ELR (cell line): ENCODE data around the gene CDC40.
"Not testable (repeated sequence)": the region's sequence is repeated elsewhere in the genome, so short reads cannot be mapped to it uniquely, and the experiment has no call there.

Experiments
- DNase-seq: peaks from one replicate; pipeline ENCODE4 v3.0.0-alpha.2; 2015; ENCODE audit warnings: low read depth

Gene CDC40

DNA sequence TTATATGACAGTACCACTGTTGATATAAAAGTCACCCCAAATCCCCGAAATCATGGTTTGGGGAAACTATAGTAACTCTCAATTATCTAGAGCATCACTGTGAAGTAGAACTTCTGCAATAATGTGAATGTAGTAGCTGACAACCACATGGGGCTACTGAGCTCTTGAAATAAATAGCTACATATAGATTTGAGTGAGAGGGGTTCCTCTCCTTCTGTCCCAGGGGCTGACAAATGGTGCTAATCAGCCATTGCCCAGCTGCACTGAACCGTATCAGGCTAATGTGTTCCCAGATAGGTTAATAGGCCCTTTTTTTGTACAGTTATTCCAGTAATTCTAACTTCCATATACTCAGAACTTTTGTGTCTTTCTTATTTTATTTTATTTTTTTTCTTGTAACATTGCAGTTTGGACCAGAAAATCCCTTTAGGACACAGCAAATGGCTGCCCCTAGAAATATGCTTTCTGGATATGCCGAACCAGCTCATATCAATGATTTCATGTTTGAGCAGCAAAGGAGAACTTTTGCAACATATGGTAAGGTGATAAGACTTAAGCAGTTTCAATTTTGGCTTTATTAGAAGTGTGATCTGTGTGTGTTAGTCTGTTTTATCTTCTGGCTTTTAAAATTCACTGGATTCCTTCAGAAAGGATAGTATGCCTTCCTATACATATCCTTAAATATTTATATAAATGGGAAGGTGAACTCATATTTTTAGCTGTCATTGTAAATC, 21.1 kb downstream of the CDC40 start:
- DNase-seq = no peak

DNA sequence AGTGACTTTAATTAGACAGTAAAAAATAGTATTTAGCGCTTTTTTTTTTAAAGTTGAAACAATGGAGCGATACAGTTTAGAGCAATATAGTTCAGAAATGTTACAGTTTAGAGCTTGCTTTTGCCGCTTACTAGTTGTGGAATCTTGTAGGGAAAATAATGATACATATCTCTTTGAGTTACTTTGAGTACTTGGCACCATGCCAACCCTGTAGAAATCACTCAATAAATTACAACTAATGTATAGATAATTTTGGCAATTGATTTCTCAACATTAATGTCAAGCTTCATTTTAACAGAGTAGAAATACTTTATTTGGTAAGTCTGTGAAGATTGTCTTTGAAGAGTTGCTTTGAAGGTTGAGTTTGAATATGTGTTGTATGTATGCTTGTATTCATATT, 27.4 kb downstream of the CDC40 start:
- no peak for DNase-seq

DNA sequence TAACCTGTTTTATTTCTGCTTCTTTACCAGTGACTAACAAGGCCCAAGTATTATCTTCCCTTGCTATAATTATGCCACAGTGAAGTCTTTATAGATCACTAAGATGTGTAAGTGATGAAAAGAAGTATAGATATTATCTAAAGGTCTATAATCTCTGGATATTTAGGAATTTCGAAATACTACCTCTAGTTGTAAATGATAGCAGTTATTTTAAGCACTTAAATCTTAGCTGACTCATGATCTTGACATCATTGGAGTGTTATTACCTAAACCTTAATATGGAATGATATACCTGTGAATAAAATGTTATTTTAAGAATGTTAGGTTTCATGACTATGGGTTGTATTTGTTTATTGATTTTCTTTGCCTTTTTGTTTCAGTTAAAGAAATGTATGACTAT, 31.5 kb downstream of the CDC40 start:
- DNase-seq = no peak

DNA sequence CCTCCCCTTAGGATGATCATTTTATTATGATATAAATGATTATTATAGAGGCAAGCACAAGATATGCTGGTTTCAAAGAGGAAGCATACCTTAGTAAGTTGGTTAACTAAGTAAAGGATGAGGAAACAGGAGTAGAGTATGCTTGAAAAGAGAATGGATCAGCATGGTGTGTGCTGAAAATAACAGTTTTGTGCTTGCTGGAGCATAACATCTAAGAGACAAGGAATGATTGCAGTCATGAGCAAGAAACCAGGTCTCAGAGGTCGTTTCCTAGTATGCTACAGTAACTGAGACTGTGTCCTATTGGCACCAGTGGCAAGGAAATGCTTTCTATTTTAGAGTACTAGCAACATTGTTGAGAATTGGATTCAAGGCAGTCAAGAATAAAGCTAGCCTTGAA, 34.1 kb downstream of the CDC40 start:
- DNase-seq = no peak

DNA sequence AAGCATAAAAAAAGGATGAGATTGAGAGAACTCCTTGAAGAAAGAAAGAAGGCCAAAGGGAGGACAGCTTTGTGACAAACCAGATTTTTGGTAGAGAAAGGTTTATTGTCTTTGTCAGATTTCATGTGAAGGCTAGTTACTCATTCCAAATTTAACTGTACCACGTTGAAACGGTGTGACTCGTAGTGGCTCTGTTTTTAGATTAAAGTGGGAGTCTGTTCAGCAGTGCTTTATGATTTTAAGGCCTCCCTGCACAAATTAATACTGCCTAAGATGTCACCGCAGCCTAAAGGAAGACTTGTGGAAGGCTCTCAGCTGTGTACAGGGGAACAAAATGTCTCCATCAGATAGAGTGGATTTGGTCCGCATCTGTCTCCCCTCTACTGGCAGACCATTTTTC, 35.9 kb downstream of the CDC40 start:
- no peak for DNase-seq

DNA sequence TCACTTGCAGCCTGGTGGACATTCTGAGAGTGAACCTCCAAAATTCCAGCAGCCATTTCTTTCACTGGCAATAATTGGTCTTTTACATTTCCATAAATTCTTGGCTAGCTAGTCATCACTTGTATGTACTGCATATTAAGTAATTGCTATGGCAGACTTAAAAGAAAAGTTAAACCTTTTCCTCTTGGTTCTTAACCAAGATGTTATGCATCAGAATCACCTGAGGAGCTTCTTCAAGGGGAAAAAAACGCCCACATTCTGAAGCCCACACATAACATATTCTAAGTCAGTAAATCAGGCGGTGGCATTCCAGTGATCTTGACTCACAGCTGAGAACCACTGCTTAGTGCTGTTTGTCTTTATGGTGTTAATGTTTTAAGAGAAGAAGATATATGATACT, 37.0 kb downstream of the CDC40 start:
- DNase-seq = peak; percentile 52

DNA sequence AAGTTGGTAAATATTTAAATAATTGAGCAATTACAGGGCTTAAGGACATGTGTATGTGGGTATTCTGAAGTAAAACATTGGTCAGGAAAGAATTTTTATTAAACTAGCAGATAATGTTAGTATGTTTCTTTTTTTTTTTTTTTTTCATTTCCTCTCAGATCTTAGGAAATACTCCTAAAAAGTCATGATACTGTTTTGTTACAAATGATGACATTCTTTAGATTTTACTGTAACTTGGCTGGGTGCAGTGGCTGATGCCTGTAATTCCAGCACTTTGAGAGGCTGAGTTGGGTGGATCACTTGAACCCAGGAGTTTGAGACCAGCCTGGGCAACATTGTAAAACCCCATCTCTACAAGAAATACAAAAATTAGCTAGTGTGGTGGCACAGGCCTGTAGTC, 41.5 kb downstream of the CDC40 start:
- DNase-seq = no peak

DNA sequence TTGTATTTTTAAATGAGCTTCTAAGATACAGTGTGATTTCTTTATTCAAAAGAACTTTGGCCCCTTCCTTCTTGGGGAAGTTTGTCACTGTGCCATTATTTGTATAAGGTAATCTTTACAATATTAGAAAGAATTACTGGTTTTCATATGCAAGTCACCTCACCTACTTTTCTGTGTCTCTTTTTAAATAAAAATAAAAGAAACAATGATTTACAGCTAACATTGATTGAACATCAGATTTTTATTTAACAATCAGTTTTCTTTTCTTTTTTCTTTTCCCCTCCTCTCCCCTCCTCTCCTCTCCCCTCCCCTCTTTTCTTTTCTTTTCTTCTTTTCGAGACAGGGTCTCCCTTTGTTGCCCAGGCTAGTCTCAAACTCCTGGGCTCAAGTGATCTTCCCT, 46.0 kb downstream of the CDC40 start:
- DNase-seq = no peak

DNA sequence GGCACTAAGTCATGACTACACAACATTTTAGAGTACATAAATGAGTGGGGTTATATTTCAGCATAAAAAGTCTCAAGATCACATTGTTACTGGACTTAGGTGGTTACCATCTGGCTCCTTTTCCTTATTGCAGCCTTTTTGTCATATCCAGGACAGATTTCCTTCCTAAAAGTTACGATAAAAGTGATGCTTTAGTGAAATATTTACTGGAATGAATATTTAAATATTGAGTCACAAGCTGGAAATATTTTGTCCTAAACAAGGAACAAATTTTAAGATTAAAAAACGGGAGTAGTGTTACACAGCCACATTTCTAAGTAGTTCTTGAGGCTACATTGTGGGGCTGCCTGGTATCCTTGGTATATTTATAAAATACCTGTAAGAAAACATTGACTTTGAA, 52.2 kb downstream of the CDC40 start:
- DNase-seq = peak; percentile 29

DNA sequence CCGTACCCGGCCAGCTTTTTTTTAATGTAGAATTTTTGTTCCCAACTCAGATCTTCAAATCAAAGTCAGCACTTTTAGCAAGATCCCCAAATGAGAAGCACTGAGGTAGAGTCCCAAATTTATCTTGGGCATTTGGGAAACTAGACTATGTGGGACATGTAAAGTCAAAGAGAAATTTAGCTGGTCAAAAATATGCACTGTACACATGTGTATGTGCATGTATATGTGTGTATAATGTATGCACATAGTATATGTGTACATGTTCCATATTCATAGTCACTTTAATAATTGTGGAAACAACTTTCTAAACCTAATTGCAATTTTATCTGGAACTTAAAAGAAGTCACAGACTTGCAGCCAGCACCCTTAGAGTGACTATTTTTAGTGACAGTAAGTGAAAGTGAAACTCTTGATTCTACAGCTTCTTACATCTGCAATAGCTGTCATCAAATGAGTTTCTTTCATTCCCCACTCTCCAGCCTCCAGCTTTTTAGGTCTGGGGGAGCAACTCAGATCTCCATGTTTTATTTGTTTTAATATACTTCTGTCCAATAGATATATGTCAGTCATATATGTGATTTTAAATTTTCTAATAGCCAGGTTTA, 53.6 kb downstream of the CDC40 start:
- no peak for DNase-seq

DNA sequence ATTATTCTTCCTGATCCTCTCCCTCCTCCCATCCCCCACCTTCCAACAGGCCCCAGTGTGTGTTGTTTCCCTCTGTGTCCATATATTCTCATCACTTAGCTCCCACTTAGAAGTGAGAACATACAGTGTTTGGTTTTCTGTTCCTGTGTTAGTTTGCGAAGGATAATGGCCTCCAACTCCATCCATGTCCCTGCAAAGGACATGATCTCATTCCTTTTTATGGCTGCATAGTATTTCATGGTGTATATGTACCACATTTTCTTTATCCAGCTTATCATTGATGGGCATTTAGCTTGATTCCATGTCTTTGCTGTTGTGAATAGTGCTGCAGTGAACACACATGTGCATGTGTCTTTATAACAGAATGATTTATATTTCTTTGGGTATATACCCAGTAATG, 55.8 kb downstream of the CDC40 start:
- not testable (repeated sequence) for DNase-seq

DNA sequence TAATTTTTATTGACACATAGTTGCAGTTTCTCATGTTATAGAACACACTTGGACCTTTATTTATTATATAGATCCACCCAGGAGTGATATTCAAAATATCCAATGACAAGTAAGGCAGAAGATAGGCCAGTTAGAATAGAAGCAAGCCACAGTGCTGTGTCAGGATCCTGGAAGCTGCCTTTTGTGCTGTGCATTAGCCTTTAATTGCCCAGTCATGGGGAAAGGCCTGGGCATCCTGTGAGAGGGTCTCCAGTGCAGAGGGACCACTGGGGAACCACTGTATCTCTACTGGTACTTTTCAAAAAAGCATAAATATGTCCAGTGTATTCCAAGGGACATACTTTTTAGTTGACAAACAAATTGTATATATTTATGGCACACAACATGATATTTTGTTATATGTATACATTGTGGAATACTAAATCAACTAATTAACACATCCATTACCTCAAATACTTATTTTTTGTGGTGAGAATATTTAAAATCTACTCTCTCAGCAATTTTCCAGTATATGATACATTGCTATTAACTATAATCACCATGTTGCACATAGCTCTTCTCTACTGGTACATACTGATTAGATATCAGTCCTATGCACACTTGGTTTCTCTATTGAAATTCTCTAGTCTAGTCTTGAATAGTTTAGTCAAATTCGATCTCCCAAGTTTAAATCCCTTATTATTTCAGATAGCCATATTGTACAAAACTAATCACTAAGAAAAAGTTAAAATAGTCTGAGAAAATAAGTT, 59.5 kb downstream of the CDC40 start:
- DNase-seq = no peak

DNA sequence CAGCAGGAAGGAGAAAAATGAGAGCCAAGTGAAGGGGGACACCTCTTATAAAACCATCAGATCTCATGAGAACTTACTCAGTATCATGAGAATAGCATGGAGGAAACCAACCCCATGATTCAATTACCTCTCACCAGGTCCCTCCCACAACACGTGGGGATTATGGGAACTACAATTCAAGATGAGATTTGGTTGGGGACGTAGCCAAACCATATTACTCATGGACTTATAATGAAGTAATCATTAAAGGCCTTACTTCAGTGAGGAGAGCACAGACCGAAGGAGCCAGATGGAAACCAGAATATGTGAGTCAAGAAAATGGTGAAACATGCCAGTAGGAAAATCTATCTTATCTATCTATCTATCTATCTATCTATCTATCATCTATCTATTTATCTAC, 64.4 kb downstream of the CDC40 start:
- peak; percentile 20 for DNase-seq

DNA sequence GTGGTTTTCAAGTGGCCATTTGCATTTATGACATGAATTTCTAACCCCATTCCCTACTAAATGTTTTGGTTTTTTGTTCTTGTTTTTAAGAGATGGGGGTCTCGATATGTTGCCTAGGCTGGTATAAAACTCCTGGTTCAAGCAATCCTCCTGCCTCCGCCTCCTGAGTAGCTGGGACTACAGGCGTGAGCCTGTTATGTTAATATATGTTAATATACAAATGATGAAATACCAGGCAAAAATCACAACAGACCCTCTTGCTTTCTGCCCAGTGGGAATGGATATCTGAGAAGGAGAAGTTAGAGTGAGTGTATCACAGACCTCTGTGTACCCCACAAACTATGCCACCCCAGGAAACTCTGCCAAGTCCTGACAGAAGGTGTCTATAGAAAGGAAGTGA, 66.2 kb downstream of the CDC40 start:
- no peak for DNase-seq

DNA sequence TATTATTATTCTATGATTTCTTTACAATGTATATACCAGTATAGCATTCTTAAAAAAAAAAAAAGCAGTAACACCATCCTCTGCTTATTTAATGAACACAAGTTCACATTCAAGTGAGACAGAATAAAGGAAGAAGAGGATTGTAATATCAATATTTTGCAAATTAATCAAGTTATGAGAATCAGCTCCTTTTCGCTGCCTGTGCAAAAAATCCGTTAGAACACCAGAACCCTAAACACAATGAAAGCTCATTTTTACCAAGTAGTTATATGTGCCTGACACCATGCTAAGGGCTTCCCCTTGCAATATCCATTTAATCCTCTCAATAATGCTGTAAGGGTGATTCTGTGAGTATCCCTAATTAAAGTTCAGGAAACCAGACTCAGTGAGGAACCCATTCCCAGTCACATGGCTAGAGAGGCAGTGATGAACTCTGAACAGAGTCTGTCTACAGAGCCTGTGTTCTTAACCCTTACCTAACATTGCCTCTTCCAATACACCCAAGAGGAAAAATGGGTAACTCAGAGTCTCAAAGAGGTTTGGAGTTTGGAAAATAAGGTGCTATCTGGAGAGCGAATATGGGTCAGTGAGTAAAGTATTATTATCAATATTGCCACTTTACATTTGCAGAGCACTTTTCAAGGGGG, 66.8 kb downstream of the CDC40 start:
- DNase-seq = no peak

DNA sequence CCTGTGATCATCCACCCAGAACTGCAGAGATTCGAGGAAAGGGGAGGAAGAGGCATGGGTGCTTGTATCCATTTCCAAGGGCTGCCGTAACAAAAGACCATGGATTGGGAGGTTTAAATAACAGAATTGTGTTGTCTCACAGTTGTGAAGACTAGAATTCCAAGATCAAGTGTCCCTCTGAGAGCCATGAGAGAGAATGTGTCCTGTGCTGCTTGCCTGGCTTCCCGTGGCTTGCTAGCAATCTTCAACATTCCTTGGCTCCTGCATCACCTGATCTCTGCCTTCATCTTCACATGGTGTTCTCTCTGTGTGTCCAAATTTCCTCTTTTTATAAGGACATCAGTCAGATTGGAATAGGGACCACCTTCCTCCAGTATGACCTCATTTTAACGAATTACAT, 69.8 kb downstream of the CDC40 start:
- DNase-seq = no peak

DNA sequence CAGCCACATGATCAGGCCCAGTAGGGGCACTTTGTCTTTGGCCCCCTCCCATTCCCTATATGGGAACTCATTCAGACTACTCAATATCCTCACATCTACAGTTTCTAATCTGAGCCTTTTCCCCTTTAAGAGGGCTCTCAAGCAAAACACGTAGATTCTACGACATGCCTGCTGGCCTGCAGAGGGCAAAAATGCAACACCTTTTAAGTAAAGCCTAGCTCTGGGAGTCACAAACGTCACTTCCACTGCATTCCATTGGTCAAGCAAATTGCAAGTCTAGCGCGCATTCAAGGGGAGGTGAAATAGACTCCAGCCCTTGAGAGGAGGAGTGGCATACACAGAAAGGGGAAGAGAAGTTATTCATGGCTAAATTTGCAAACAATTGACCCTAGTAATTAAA, 70.6 kb downstream of the CDC40 start:
- no peak for DNase-seq

DNA sequence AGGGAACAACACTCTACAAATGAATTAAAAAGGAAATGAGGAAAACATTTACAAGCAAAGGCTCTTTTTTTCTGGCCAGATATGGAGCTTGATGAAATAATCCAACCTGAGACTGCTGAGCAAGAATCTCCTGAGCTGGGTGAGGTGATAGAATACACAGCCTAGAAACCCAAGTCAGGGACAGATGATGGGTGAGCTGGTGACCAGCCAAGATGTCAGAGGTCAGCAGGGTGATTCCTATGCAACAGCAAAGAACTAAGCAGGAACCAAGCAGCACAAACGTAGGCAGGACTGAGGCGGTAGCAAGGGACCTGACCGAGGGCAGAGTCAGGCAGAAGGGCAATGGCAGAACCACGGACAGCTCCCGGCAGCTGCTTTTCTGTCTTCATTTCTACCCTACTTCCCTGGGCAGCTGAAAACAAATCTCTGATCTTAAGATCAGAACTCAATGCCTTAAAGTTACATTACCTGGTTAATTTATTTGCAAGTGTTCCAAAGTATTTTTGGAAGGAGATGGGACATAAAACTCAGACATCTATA, 75.1 kb downstream of the CDC40 start:
- DNase-seq = peak; percentile 32

DNA sequence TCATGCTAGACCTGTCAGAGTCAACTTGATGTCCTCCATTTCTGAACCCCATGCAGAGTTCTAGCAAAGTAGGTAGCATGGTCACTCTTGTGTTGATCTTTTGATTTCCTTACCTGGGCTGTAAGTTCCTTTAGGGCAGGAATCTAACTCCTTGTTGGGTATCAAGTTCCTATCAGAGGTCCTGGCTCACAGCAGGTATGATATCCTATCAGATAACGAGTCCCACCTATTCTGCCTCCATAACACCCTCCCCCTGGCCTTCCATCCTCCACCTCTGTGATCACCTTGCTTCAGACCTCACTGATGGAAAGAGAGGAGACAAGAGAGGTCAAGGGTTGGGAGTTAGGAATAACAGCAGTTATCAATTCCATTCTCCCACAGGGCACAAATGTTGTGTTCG, 76.1 kb downstream of the CDC40 start:
- no peak for DNase-seq

DNA sequence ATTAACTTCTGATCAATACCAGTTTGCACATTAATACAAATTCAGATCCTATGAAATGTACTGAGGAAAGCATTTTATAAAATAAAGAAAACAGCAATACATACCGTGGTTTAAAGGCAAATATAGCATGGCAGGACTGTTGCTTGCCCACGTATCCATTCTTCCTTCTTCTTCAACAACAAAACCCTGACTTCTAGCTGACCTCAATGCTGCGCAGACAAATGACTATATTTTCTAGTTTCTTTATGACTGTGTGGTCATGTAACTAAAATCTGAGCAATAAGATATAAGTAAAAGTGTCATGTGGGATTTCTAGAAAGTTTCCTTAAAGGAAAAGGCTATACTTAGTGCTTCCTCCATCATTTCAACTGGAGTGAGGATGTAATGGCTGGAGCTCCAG, 85.0 kb downstream of the CDC40 start:
- no peak for DNase-seq

DNA sequence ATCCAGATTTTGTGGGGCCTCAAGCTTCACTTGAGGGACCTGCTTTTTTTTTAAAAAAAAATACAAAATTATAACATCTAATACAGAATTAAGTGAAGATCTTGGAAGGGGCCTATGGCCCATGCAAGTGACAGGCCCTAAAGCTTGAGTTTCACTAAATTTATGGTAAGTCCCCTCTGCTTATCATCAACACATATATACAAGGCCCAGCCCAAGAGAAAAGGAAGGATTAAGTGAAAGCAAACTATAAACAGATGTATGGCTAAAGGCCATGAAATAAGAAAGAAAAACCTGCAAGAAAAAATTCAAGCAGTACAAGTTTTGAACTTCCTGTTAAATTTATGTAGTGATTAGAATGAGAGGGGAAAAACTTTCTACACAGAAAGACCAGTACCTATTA, 86.8 kb downstream of the CDC40 start:
- DNase-seq = no peak

DNA sequence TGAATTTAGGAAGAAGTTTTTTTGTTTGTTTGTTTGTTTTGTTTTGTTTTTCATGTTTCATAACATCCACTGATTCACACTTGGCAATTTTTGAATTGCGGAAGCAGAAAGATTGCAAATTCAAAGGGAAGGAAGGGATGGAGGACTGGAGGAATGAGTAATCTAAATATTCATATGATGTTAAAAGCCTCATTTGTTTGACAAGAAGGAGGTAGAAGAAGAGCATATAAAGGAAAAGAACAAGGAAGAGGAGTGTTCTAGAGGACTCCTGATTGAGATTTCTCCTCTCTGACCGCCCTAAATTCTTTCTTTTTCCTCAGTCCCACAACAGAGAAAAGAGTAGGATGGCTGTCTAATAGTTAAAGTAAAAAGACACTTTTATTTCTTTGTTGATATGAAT, 89.4 kb downstream of the CDC40 start:
- DNase-seq = no peak

DNA sequence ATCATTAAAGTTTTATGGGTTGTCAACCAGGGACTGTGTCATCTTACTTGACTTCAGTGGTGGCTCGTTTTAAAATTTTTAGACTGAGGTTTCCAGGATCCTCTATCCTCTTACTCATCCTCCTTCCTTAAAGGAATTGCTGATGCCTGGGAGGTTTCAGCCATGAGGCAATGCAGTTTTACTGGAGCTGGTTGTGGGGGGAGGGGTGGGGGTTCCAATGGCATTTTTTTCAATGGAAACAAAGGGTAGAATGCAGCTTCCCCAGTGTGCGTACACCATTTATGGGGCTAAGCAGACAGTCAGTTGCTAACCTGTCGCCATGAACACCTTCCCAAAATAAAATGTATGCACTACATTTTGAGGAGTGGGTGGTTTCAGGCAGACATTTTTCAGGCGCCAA, 89.9 kb downstream of the CDC40 start:
- peak; percentile 1 for DNase-seq
